Osteoblast (primary cell): ENCODE data around the gene RNF113B. TPM values are rescaled to one million over a fixed set of nuclear protein-coding genes. Genes with fewer than 3 reads are reported as not detected.

Experiments used
- DNase-seq: peaks from one replicate; pipeline ENCODE4 v3.0.0; 2011; ENCODE audit warnings: low spot score, mixed read lengths; ENCODE audit not compliant: insufficient read length; ENCODE audit errors: missing footprints
- H2AFZ ChIP-seq: 2 replicates; pipeline ENCODE4 v1.6.0; 2011; ENCODE audit warnings: mild to moderate bottlenecking, low read length
- H3K27ac ChIP-seq: 2 replicates; pipeline ENCODE4 v1.5.1; 2011; ENCODE audit warnings: mild to moderate bottlenecking, low read depth, low read length, moderate library complexity
- H3K27me3 ChIP-seq: 2 replicates; pipeline ENCODE4 v1.6.0; 2012; ENCODE audit warnings: mild to moderate bottlenecking, control low read depth, inconsistent platforms, low read length, moderate library complexity; ENCODE audit not compliant: insufficient read depth
- H3K36me3 ChIP-seq: 2 replicates; pipeline ENCODE4 v1.5.1; 2011; ENCODE audit warnings: mild to moderate bottlenecking, low read length, control low read depth, moderate library complexity; ENCODE audit not compliant: insufficient read depth
- H3K4me1 ChIP-seq: 2 replicates; pipeline ENCODE4 v1.5.1; 2011; ENCODE audit warnings: mild to moderate bottlenecking, low read length, control low read depth, moderate library complexity; ENCODE audit not compliant: insufficient read depth
- H3K4me2 ChIP-seq: 2 replicates; pipeline ENCODE4 v1.6.0; 2011; ENCODE audit warnings: mild to moderate bottlenecking, low read length; ENCODE audit not compliant: insufficient read depth
- H3K4me3 ChIP-seq: fragments of 200-600 bp; sonication (generic); 3 replicates; pipeline ENCODE4 v1.5.1; 2012; ENCODE audit warnings: mild to moderate bottlenecking, low read length, inconsistent platforms; ENCODE audit not compliant: insufficient read depth
- H3K79me2 ChIP-seq: 2 replicates; pipeline ENCODE4 v1.6.0; 2012; ENCODE audit warnings: mild to moderate bottlenecking, low read length, control low read depth, inconsistent platforms; ENCODE audit not compliant: insufficient read depth
- H3K9me3 ChIP-seq: 2 replicates; pipeline ENCODE4 v1.5.1; 2011; ENCODE audit warnings: low read depth, low read length, control low read depth
- H4K20me1 ChIP-seq: 2 replicates; pipeline ENCODE4 v1.6.0; 2012; ENCODE audit warnings: mild to moderate bottlenecking, low read length, control low read depth; ENCODE audit not compliant: insufficient read depth
- small RNA-seq: library from RNA; depleted of rRNA; stranded (forward); fragments of <200 nt; gene quantifications from one replicate; pipeline ENCODE3, GENCODE V24; 2012
- total RNA-seq: library from RNA; depleted of rRNA; stranded (reverse); fragments of >200 nt; gene quantifications from 2 replicates; pipeline ENCODE4 v1.2.3, GENCODE V29; 2012
- TF ChIP-seq, protein P1 (sequence below): IDR thresholded peaks from 2 replicates; pipeline ENCODE4 v1.5.1; 2011; ENCODE audit warnings: mild to moderate bottlenecking, low read depth, low read length, moderate library complexity; ENCODE audit errors: extremely low read depth

The RNF113B gene
- total RNA-seq, 1 donor = not detected

DNA sequence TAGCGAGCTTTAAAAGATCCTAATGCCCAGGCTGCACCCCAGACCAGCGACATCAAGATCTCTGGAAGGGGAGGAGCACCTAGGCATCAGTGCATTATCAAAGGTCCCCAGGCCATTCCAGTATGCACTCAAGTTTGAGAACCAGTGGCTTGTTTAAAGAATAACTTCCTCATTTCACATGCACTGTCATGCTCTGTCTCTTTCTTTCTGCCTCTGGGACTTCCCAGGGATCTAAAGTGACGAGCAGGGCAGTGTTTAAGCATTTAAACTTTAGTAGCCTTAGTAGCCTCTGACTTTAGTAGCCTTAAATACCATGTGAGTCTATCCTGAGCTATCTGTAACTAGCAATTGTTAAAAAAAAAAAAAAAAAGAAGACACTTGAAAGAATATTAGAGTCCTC is 43.1 kb downstream of the RNF113B start:
- no peaks in the 10 kb centered on the region for H3K9me3 ChIP-seq
- H3K27ac ChIP-seq = no peak overlapping the region
- no peak for DNase-seq
- no peaks in the 10 kb centered on the region for H3K27me3 ChIP-seq
- no peaks in the 10 kb centered on the region for H3K36me3 ChIP-seq
- H3K79me2 ChIP-seq = no peaks in the 10 kb centered on the region
- TF ChIP-seq, protein P1, sequence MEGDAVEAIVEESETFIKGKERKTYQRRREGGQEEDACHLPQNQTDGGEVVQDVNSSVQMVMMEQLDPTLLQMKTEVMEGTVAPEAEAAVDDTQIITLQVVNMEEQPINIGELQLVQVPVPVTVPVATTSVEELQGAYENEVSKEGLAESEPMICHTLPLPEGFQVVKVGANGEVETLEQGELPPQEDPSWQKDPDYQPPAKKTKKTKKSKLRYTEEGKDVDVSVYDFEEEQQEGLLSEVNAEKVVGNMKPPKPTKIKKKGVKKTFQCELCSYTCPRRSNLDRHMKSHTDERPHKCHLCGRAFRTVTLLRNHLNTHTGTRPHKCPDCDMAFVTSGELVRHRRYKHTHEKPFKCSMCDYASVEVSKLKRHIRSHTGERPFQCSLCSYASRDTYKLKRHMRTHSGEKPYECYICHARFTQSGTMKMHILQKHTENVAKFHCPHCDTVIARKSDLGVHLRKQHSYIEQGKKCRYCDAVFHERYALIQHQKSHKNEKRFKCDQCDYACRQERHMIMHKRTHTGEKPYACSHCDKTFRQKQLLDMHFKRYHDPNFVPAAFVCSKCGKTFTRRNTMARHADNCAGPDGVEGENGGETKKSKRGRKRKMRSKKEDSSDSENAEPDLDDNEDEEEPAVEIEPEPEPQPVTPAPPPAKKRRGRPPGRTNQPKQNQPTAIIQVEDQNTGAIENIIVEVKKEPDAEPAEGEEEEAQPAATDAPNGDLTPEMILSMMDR = no peak
- no peak overlapping the region for H2AFZ ChIP-seq
- H4K20me1 ChIP-seq = no peaks in the 10 kb centered on the region
- no peak overlapping the region for H3K4me3 ChIP-seq
- H3K4me2 ChIP-seq = no peak overlapping the region
- peaks cover 5% of the 10 kb centered on the region for H3K4me1 ChIP-seq

DNA sequence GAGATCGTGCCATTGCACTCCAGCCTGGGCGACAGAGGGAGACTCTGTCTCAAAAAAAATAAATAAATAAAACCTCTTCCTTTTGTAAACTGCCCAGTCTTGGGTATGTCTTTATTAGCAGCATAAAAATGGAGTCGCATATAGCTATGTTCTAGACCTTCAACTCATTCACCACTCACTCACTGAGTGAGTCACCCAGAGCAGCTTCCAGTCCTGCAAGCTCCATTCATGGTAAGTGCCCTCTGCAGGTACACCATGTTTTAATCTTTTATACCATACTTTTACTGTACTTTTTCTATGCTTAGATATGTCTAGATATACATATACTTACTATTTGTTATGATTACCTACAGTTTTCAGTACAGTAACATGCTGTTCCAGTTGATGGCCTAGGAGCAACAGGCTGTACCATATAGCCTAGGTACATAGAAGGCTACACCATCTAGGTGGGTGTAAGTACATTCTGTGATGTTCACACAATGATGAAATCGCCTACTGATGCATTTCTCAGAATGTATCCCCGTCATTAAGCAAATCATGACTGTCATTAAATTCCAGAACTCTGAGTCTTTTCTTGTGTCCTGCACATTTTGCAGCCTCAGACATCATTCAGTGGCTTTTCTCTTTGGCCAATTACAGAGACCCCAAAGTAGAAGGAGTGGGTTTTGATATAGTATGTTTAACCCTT is 47.9 kb downstream of the RNF113B start:
- no peaks in the 10 kb centered on the region for H3K9me3 ChIP-seq
- peaks cover 5% of the 10 kb centered on the region for H3K4me1 ChIP-seq
- H3K27ac ChIP-seq = no peak overlapping the region
- TF ChIP-seq, protein P1 = no peak
- no peaks in the 10 kb centered on the region for H4K20me1 ChIP-seq
- H3K4me2 ChIP-seq = no peak overlapping the region
- DNase-seq = no peak
- no peak overlapping the region for H2AFZ ChIP-seq
- H3K36me3 ChIP-seq = no peaks in the 10 kb centered on the region
- H3K27me3 ChIP-seq = no peaks in the 10 kb centered on the region
- no peaks in the 10 kb centered on the region for H3K79me2 ChIP-seq
- no peak overlapping the region for H3K4me3 ChIP-seq

Small RNAs within 50 kb of the gene (small RNA-seq; reads per million reads assigned to genes)
- 3.1 reads per million, percentile 78 among the genes with 10 or more reads in this experiment for gene MIR3170

Other genes with a start within 250 kb of the RNF113B start
- gene IPO5, start 223.6 kb downstream of the RNF113B start, total RNA-seq = 316 and 317 TPM in 2 replicates
- gene FARP1, start 34.2 kb downstream of the RNF113B start, total RNA-seq = 30.6 and 36.2 TPM in 2 replicates